ENCODE measurements around the gene APLP2.
"Not testable (repeated sequence)": the region's sequence is repeated elsewhere in the genome, so short reads cannot be mapped to it uniquely, and the experiment has no call there.

The APLP2 gene

GRCh38 chr11:130069659-130070108 is at the start of gene APLP2:
Gene APLP2, plus strand, starts transcription at chr11:130069894. Its CDS starts 84 bp downstream, at chr11:130069978.
- Histone ChIP-seq H3K4me3 (peak within 1 kb of the TSS; percentile 92), H3K27ac (no peak within 1 kb of the TSS), H3K9me3 (ENCODE audit: low read depth, low read length) (no peaks in the 10 kb centered on the region), H3K9ac (ENCODE audit: insufficient read length) (peak within 1 kb of the TSS; percentile 76), H3K36me3 (ENCODE audit: insufficient read depth, low read length) (no peaks in the 10 kb centered on the region; the same call in 1 of the 2 replicates)
- peak; percentile 77 for DNase-seq (ENCODE audit: low read depth, low spot score)
- TF ChIP-seq FOXP2 (optimal IDR thresholded peaks at IDR 0.05; ENCODE audit: control extremely low read depth, extremely low read length, insufficient read depth) (peak; percentile 29), EZH2 (IDR thresholded peaks at IDR 0.05) (no peak), POLR2AphosphoS5 (IDR thresholded peaks at IDR 0.05; ENCODE audit: borderline replicate concordance, low read depth, low read length) (peak; percentile 98)

GRCh38 chr11:130020323-130020722 is 49.4 kb upstream of the APLP2 start:
- H3K9ac ChIP-seq (ENCODE audit: insufficient read length): no peak overlapping the region
- DNase-seq (ENCODE audit: low read depth, low spot score): no peak
- H3K9me3 ChIP-seq (ENCODE audit: low read depth, low read length): no peaks in the 10 kb centered on the region
- H3K27ac ChIP-seq: no peak overlapping the region
- TF ChIP-seq POLR2AphosphoS5 (IDR thresholded peaks at IDR 0.05; ENCODE audit: borderline replicate concordance, low read depth, low read length) (no peak), FOXP2 (optimal IDR thresholded peaks at IDR 0.05; ENCODE audit: control extremely low read depth, extremely low read length, insufficient read depth) (no peak), EZH2 (IDR thresholded peaks at IDR 0.05) (no peak)
- H3K4me3 ChIP-seq: no peak overlapping the region
- H3K36me3 ChIP-seq (ENCODE audit: insufficient read depth, low read length): no peaks in the 10 kb centered on the region

- H3K9me3 ChIP-seq (ENCODE audit: low read depth, low read length); H3K4me3 ChIP-seq; DNase-seq (ENCODE audit: low read depth, low spot score); H3K27ac ChIP-seq; H3K36me3 ChIP-seq (ENCODE audit: insufficient read depth, low read length); H3K9ac ChIP-seq (ENCODE audit: insufficient read length): not testable (repeated sequence)
Measured at GRCh38 chr11:130021606-130022005, 48.1 kb upstream of the APLP2 start.

- TF ChIP-seq POLR2AphosphoS5 (IDR thresholded peaks at IDR 0.05; ENCODE audit: borderline replicate concordance, low read depth, low read length) (no peak), EZH2 (IDR thresholded peaks at IDR 0.05) (no peak), FOXP2 (optimal IDR thresholded peaks at IDR 0.05; ENCODE audit: control extremely low read depth, extremely low read length, insufficient read depth) (no peak)
- Histone ChIP-seq H3K9ac (ENCODE audit: insufficient read length) (no peak overlapping the region), H3K4me3 (no peak overlapping the region), H3K36me3 (ENCODE audit: insufficient read depth, low read length) (no peaks in the 10 kb centered on the region), H3K9me3 (ENCODE audit: low read depth, low read length) (no peaks in the 10 kb centered on the region), H3K27ac (no peak overlapping the region)
- DNase-seq (ENCODE audit: low read depth, low spot score): no peak
Measured at GRCh38 chr11:130022799-130023198, 46.9 kb upstream of the APLP2 start.

GRCh38 chr11:130023204-130023603 is 46.5 kb upstream of the APLP2 start:
- H3K4me3 ChIP-seq: no peak overlapping the region
- no peaks in the 10 kb centered on the region for H3K9me3 ChIP-seq (ENCODE audit: low read depth, low read length)
- no peak for TF ChIP-seq FOXP2 (optimal IDR thresholded peaks at IDR 0.05; ENCODE audit: control extremely low read depth, extremely low read length, insufficient read depth)
- no peak overlapping the region for H3K27ac ChIP-seq
- H3K36me3 ChIP-seq (ENCODE audit: insufficient read depth, low read length): no peaks in the 10 kb centered on the region
- DNase-seq (ENCODE audit: low read depth, low spot score): no peak
- no peak overlapping the region for H3K9ac ChIP-seq (ENCODE audit: insufficient read length)

- TF ChIP-seq POLR2AphosphoS5 (IDR thresholded peaks at IDR 0.05; ENCODE audit: borderline replicate concordance, low read depth, low read length) (no peak), EZH2 (IDR thresholded peaks at IDR 0.05) (no peak), FOXP2 (optimal IDR thresholded peaks at IDR 0.05; ENCODE audit: control extremely low read depth, extremely low read length, insufficient read depth) (no peak)
- H3K27ac ChIP-seq: no peak overlapping the region
- H3K9ac ChIP-seq (ENCODE audit: insufficient read length): no peak overlapping the region
- no peak for DNase-seq (ENCODE audit: low read depth, low spot score)
- H3K4me3 ChIP-seq: no peak overlapping the region
- H3K9me3 ChIP-seq (ENCODE audit: low read depth, low read length): no peaks in the 10 kb centered on the region
- H3K36me3 ChIP-seq (ENCODE audit: insufficient read depth, low read length): no peaks in the 10 kb centered on the region
Measured at GRCh38 chr11:130024361-130024760, 45.3 kb upstream of the APLP2 start.

- Histone ChIP-seq H3K9me3 (ENCODE audit: low read depth, low read length) (no peaks in the 10 kb centered on the region), H3K27ac (no peak overlapping the region), H3K36me3 (ENCODE audit: insufficient read depth, low read length) (no peaks in the 10 kb centered on the region), H3K9ac (ENCODE audit: insufficient read length) (no peak overlapping the region), H3K4me3 (no peak overlapping the region)
- no peak for DNase-seq (ENCODE audit: low read depth, low spot score)
- TF ChIP-seq EZH2 (IDR thresholded peaks at IDR 0.05) (no peak), POLR2AphosphoS5 (IDR thresholded peaks at IDR 0.05; ENCODE audit: borderline replicate concordance, low read depth, low read length) (no peak), FOXP2 (optimal IDR thresholded peaks at IDR 0.05; ENCODE audit: control extremely low read depth, extremely low read length, insufficient read depth) (no peak)
Measured at GRCh38 chr11:130025371-130025770, 44.3 kb upstream of the APLP2 start.

- H3K27ac ChIP-seq: no peak overlapping the region
- no peak overlapping the region for H3K4me3 ChIP-seq
- H3K9me3 ChIP-seq (ENCODE audit: low read depth, low read length): no peaks in the 10 kb centered on the region
- TF ChIP-seq POLR2AphosphoS5 (IDR thresholded peaks at IDR 0.05; ENCODE audit: borderline replicate concordance, low read depth, low read length): no peak
- no peak for TF ChIP-seq EZH2 (IDR thresholded peaks at IDR 0.05)
- TF ChIP-seq FOXP2 (optimal IDR thresholded peaks at IDR 0.05; ENCODE audit: control extremely low read depth, extremely low read length, insufficient read depth): no peak
- no peak for DNase-seq (ENCODE audit: low read depth, low spot score)
- no peak overlapping the region for H3K9ac ChIP-seq (ENCODE audit: insufficient read length)
- H3K36me3 ChIP-seq (ENCODE audit: insufficient read depth, low read length): no peaks in the 10 kb centered on the region
Measured at GRCh38 chr11:130029137-130029536, 40.6 kb upstream of the APLP2 start.

GRCh38 chr11:130031056-130031455 is 38.6 kb upstream of the APLP2 start:
- H3K9me3 ChIP-seq (ENCODE audit: low read depth, low read length): no peaks in the 10 kb centered on the region
- H3K27ac ChIP-seq: no peak overlapping the region
- no peak overlapping the region for H3K4me3 ChIP-seq
- no peak overlapping the region for H3K9ac ChIP-seq (ENCODE audit: insufficient read length)
- no peaks in the 10 kb centered on the region for H3K36me3 ChIP-seq (ENCODE audit: insufficient read depth, low read length)
- TF ChIP-seq POLR2AphosphoS5 (IDR thresholded peaks at IDR 0.05; ENCODE audit: borderline replicate concordance, low read depth, low read length): no peak
- TF ChIP-seq FOXP2 (optimal IDR thresholded peaks at IDR 0.05; ENCODE audit: control extremely low read depth, extremely low read length, insufficient read depth): no peak
- TF ChIP-seq EZH2 (IDR thresholded peaks at IDR 0.05): no peak
- DNase-seq (ENCODE audit: low read depth, low spot score): no peak

Data from SK-N-MC (cell line).